ENCODE measurements around the gene RASL12. TPM values are rescaled to one million over a fixed set of nuclear protein-coding genes. Genes with fewer than 3 reads are reported as not detected.

RASL12 gene
- total and polyA plus RNA-seq, 2 experiments from 2014 or later: 4.6 to 6.4 TPM

DNA sequence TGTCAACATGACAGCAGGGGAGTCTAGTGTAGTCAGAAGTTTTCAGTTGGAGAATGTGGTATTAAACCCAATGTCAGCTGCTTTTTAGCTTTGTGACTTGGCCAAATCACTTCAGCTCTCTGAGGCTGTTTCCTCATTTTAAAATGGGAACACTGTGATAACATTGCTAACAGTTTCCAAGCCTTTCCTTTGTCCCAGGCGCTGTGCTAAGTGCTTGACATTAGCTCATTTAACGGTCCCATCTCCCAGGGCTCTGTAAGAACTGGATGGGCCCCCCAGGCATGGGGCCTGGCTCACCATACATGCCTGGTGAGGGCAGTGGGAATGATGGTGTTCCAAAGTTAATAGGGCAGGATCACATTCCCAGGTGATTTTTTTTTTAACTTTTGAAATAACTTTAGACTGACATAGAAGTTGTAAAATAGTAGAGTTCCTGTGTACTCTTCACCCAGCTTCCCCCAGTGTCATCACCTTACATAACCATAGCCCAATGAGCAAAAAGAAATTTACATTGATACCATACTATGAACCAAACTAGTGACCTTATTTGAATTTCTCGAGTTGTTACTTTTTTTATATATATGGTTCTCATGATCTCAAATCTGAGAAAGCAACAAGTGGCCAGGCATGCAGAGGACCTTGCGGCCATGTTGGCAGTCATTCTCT lies 7.7 kb downstream of the RASL12 start:
- no peak overlapping the region for H3K4me3 ChIP-seq
- no peaks in the 10 kb centered on the region for H3K79me2 ChIP-seq
- 94% methylated on average over 4 of the region's 4 CpGs for WGBS (ENCODE audit: low lambda C conversion rate, missing lambda C conversion rate)
- no peaks in the 10 kb centered on the region for H3K9me3 ChIP-seq (ENCODE audit: low read depth)
- no peak for DNase-seq (ENCODE audit: low spot score)
- H3K4me2 ChIP-seq: no peak overlapping the region
- TF ChIP-seq, protein P1, sequence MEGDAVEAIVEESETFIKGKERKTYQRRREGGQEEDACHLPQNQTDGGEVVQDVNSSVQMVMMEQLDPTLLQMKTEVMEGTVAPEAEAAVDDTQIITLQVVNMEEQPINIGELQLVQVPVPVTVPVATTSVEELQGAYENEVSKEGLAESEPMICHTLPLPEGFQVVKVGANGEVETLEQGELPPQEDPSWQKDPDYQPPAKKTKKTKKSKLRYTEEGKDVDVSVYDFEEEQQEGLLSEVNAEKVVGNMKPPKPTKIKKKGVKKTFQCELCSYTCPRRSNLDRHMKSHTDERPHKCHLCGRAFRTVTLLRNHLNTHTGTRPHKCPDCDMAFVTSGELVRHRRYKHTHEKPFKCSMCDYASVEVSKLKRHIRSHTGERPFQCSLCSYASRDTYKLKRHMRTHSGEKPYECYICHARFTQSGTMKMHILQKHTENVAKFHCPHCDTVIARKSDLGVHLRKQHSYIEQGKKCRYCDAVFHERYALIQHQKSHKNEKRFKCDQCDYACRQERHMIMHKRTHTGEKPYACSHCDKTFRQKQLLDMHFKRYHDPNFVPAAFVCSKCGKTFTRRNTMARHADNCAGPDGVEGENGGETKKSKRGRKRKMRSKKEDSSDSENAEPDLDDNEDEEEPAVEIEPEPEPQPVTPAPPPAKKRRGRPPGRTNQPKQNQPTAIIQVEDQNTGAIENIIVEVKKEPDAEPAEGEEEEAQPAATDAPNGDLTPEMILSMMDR (IDR thresholded peaks at IDR 0.05; ENCODE audit: poor library complexity): no peak
- no peaks in the 10 kb centered on the region for H4K20me1 ChIP-seq (ENCODE audit: insufficient read depth, poor library complexity, severe bottlenecking)
- H3K9me2 ChIP-seq (replicated peaks; ENCODE audit: insufficient read depth): no peaks in the 10 kb centered on the region
- no peak overlapping the region for H3K27ac ChIP-seq
- peaks cover 16% of the 10 kb centered on the region for H3K4me1 ChIP-seq (ENCODE audit: insufficient read depth)
- no peaks in the 10 kb centered on the region for H3K27me3 ChIP-seq
- no peak overlapping the region for H2AFZ ChIP-seq
- H3K36me3 ChIP-seq (replicated peaks; ENCODE audit: insufficient read depth, low read depth): no peaks in the 10 kb centered on the region

DNA sequence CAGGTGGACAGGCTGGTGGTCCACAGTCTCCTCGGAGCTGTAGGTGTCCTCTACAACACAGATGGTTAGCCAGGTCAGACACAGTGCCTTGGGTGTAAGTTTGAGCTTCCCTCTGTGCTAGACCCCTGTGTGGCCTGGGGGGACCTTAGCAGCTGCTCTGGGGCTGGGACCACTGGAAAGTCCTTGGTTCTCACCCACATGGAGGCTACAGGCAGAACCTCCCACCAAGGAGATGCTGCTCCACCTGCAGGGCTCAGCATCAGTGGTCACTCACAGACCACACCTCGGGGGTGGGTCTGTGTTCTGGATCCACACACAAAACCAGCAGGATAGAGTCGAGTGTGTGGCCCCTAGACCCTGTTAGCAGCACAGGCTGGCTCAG lies 8.4 kb downstream of the RASL12 start:
- H3K4me1 ChIP-seq (ENCODE audit: insufficient read depth): peaks cover 20% of the 10 kb centered on the region
- DNase-seq (ENCODE audit: low spot score): no peak
- no peaks in the 10 kb centered on the region for H3K9me2 ChIP-seq (replicated peaks; ENCODE audit: insufficient read depth)
- H2AFZ ChIP-seq: no peak overlapping the region
- H3K27me3 ChIP-seq: no peaks in the 10 kb centered on the region
- TF ChIP-seq, protein P1 (IDR thresholded peaks at IDR 0.05; ENCODE audit: poor library complexity): no peak
- no peak for TF ChIP-seq EZH2phosphoT487 (IDR thresholded peaks at IDR 0.05; ENCODE audit: low read depth, severe bottlenecking, unreplicated experiment)
- TF ChIP-seq EZH2 (IDR thresholded peaks at IDR 0.05; ENCODE audit: borderline replicate concordance): no peak
- H3K9me3 ChIP-seq (ENCODE audit: low read depth): no peaks in the 10 kb centered on the region
- no peaks in the 10 kb centered on the region for H3K36me3 ChIP-seq (replicated peaks; ENCODE audit: insufficient read depth, low read depth)
- no peaks in the 10 kb centered on the region for H3K79me2 ChIP-seq
- WGBS (ENCODE audit: low lambda C conversion rate, missing lambda C conversion rate): 91% methylated on average over 3 of the region's 3 CpGs
- no peak overlapping the region for H3K27ac ChIP-seq
- no peaks in the 10 kb centered on the region for H4K20me1 ChIP-seq (ENCODE audit: insufficient read depth, poor library complexity, severe bottlenecking)
- H3K4me2 ChIP-seq: no peak overlapping the region
- H3K4me3 ChIP-seq: no peak overlapping the region

DNA sequence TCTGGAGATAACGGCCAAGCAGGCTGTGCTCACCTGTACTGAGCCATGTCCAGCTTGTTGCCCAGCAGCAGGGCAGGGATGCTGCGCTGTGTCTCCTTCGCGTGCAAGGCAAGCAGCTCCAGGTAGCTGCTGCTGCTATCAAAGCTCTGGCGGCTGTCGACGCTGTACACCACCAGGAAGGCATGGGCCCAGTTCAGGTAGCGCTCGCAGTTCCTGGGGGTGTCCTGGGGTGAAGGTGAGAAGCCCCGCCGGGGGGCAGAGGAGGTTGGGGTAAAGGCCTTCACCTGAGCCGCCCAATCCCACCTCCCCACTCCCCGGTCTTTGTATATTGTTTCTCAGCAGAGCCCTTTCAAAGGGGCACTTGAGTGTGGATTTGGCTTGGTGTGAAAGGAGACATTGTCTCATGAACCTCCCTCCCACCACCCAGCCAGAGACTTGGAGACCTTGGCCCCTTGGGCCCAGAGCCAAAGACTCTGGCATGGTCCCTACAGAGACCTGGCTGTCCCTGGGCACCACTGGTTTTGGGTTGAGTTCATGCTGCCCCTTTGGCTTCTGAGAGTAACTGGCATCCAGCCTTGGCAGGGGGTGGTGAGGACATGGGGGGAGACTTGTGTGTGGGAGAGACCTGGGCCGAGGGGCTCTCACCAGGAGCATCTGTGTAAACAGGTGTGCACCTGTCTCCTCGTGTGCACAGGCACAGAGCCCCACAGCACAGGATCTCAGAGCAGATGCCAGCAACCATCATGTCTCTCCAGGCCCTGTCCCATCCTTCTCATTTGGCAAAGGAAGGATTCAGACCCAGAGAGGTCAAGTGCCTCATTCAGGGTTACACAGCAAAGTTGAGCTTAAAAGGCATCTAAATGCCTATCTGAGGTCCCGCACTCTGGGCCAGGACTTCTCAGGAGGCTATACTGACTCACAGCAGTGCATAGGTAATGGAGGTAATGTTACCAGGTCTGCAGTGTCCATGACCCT lies 9.1 kb downstream of the RASL12 start:
- Histone ChIP-seq H3K27me3 (no peaks in the 10 kb centered on the region), H3K4me1 (ENCODE audit: insufficient read depth) (peaks cover 20% of the 10 kb centered on the region), H3K27ac (no peak overlapping the region), H2AFZ (no peak overlapping the region), H3K9me3 (ENCODE audit: low read depth) (no peaks in the 10 kb centered on the region), H4K20me1 (ENCODE audit: insufficient read depth, poor library complexity, severe bottlenecking) (no peaks in the 10 kb centered on the region), H3K36me3 (replicated peaks; ENCODE audit: insufficient read depth, low read depth) (no peaks in the 10 kb centered on the region), H3K9me2 (replicated peaks; ENCODE audit: insufficient read depth) (no peaks in the 10 kb centered on the region), H3K4me2 (no peak overlapping the region), H3K4me3 (no peak overlapping the region), H3K79me2 (no peaks in the 10 kb centered on the region)
- DNase-seq (ENCODE audit: low spot score): no peak
- TF ChIP-seq EZH2phosphoT487 (IDR thresholded peaks at IDR 0.05; ENCODE audit: low read depth, severe bottlenecking, unreplicated experiment) (no peak), EZH2 (IDR thresholded peaks at IDR 0.05; ENCODE audit: borderline replicate concordance) (no peak)
- TF ChIP-seq, protein P1 (IDR thresholded peaks at IDR 0.05; ENCODE audit: poor library complexity): no peak
- 90% methylated on average over 16 of the region's 16 CpGs for WGBS (ENCODE audit: low lambda C conversion rate, missing lambda C conversion rate)
